Erythroblast (primary cell): Measurements from ENCODE around the gene NUDT22.

Source experiments
- DNase-seq, 2 experiments: peaks; one replicate each; lab custom pipeline; 2025; lab: John Stamatoyannopoulos, UW
- GATA1 ChIP-seq: IDR thresholded peaks from 2 replicates; pipeline ENCODE4 v1.6.1; 2011; ENCODE audit warnings: low read depth, mild to moderate bottlenecking, control low read depth, low read length, moderate library complexity
- POLR2A ChIP-seq: IDR thresholded peaks from 2 replicates; pipeline ENCODE4 v1.6.1; 2011; ENCODE audit warnings: mild to moderate bottlenecking, low read length

Gene NUDT22

GRCh38 chr11:64196626-64197025, 29.4 kb upstream of the NUDT22 start:
- no peak for TF ChIP-seq POLR2A
- TF ChIP-seq GATA1, result no peak
- DNase-seq, result no peak

GRCh38 chr11:64198511-64198910, 27.6 kb upstream of the NUDT22 start:
- no peak for TF ChIP-seq POLR2A
- no peak for TF ChIP-seq GATA1
- no peak for DNase-seq

- no peak for TF ChIP-seq POLR2A
- TF ChIP-seq GATA1, result no peak
- DNase-seq, result no peak
Measured at GRCh38 chr11:64201543-64201942, 24.5 kb upstream of the NUDT22 start.

- TF ChIP-seq POLR2A (no peak), GATA1 (no peak)
- DNase-seq, result no peak
Measured at GRCh38 chr11:64202992-64203391, 23.1 kb upstream of the NUDT22 start.

GRCh38 chr11:64203421-64204079, 22.5 kb upstream of the NUDT22 start:
- TF ChIP-seq POLR2A (no peak), GATA1 (no peak)

GRCh38 chr11:64204080-64204440, 22.0 kb upstream of the NUDT22 start:
- TF ChIP-seq POLR2A, result no peak
- TF ChIP-seq GATA1, result no peak
- no peak for DNase-seq

More at GRCh38 chr11:64203421-64204079, 22.5 kb upstream of the NUDT22 start:
- no peak for DNase-seq

GRCh38 chr11:64204464-64204989, 21.5 kb upstream of the NUDT22 start:
- DNase-seq, result peak; percentile 96 to 97
- TF ChIP-seq GATA1 (no peak), POLR2A (no peak)

- peak; percentile 81 for TF ChIP-seq POLR2A
- no peak for TF ChIP-seq GATA1
- DNase-seq, result peak; percentile 83 to 86
Measured at GRCh38 chr11:64206457-64207255, 19.4 kb upstream of the NUDT22 start, which contains the start of gene FERMT3. FERMT3 (plus strand) TSS chr11:64206721; CDS start chr11:64207365, 644 bp downstream.

- DNase-seq, result peak; percentile 91 to 93
- peak; percentile 80 for TF ChIP-seq POLR2A
- TF ChIP-seq GATA1, result no peak
Measured at GRCh38 chr11:64207256-64208085, 18.6 kb upstream of the NUDT22 start.

GRCh38 chr11:64208086-64208795, 17.8 kb upstream of the NUDT22 start:
- TF ChIP-seq GATA1, result no peak
- no peak for TF ChIP-seq POLR2A
- no peak for DNase-seq

- TF ChIP-seq GATA1 (no peak), POLR2A (no peak)
- DNase-seq, result no peak
Measured at GRCh38 chr11:64208796-64209562, 17.1 kb upstream of the NUDT22 start.

GRCh38 chr11:64209563-64209843, 16.6 kb upstream of the NUDT22 start:
- DNase-seq, result no peak
- TF ChIP-seq POLR2A (no peak), GATA1 (no peak)
